Kidney epithelial cell (primary cell): ENCODE data around the gene NRF1. TPM values are rescaled to one million over a fixed set of nuclear protein-coding genes. Genes with fewer than 3 reads are reported as not detected.

ENCODE experiments used
- DNase-seq: peaks from one replicate; pipeline ENCODE4 v3.0.0-alpha.2; 2010; ENCODE audit warnings: low read depth
- H3K27me3 ChIP-seq: 2 replicates; pipeline ENCODE4 v1.6.0; 2011; ENCODE audit warnings: low read length; ENCODE audit not compliant: control insufficient read depth, insufficient read depth
- H3K36me3 ChIP-seq: 2 replicates; pipeline ENCODE4 v1.5.1; 2011; ENCODE audit warnings: low read length; ENCODE audit not compliant: control insufficient read depth, insufficient read depth
- H3K4me3 ChIP-seq: 2 replicates; pipeline ENCODE4 v1.5.1; 2011; ENCODE audit warnings: low read depth, mild to moderate bottlenecking, control low read depth, low read length
- CTCF ChIP-seq: IDR thresholded peaks from 2 replicates; pipeline ENCODE4 v1.5.1; 2011; ENCODE audit warnings: mild to moderate bottlenecking, moderate library complexity, low read length, control low read depth, inconsistent platforms; ENCODE audit not compliant: insufficient read depth, poor library complexity, severe bottlenecking
- total RNA-seq: library from RNA; depleted of rRNA; stranded (reverse); fragments of >200 nt; gene quantifications from 2 replicates; pipeline ENCODE4 v1.2.3, GENCODE V29; 2015

Gene NRF1
- total RNA-seq, 1 donor from 2014 or later = 9.3 TPM

GRCh38 chr7:129762387-129762969 lies 151.0 kb downstream of the NRF1 start:
- Histone ChIP-seq H3K4me3 (no peak overlapping the region), H3K36me3 (no peaks in the 10 kb centered on the region), H3K27me3 (no peaks in the 10 kb centered on the region)
- TF ChIP-seq CTCF = no peak
- DNase-seq = no peak

GRCh38 chr7:129764247-129765084 lies 152.9 kb downstream of the NRF1 start:
- DNase-seq = no peak
- no peaks in the 10 kb centered on the region for H3K27me3 ChIP-seq
- H3K36me3 ChIP-seq = no peaks in the 10 kb centered on the region
- no peak overlapping the region for H3K4me3 ChIP-seq
- TF ChIP-seq CTCF = no peak

DNA sequence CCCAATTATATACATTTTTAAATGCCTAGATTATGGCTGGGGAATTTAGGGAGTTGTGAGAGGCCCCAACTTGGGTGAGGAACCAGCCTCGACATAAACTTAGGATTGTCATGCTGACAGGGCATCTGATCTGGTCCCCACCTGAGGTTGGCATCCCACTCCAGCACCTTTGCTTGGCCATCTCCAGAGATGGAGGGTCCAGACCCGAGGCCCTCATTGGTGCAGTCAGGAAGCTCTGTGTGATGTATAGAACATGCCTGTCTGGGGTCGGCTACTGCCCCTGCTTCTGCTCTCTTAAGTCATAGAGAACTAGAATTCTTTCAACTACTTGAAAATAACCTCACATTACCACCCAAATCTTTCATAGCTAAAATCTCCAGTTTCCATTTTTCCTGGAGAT lies 153.8 kb downstream of the NRF1 start:
- Histone ChIP-seq H3K27me3 (no peaks in the 10 kb centered on the region), H3K36me3 (no peaks in the 10 kb centered on the region), H3K4me3 (no peak overlapping the region)
- TF ChIP-seq CTCF = no peak
- no peak for DNase-seq

- H3K36me3 ChIP-seq = no peaks in the 10 kb centered on the region
- no peak for TF ChIP-seq CTCF
- H3K27me3 ChIP-seq = no peaks in the 10 kb centered on the region
- H3K4me3 ChIP-seq = no peak overlapping the region
- DNase-seq = no peak
Measured at GRCh38 chr7:129767120-129768015, 155.8 kb downstream of the NRF1 start.

- DNase-seq = no peak
- no peak overlapping the region for H3K4me3 ChIP-seq
- no peaks in the 10 kb centered on the region for H3K36me3 ChIP-seq
- TF ChIP-seq CTCF = no peak
- H3K27me3 ChIP-seq = no peaks in the 10 kb centered on the region
Measured at GRCh38 chr7:129768614-129769399, 157.3 kb downstream of the NRF1 start.
